Upper lobe of left lung (tissue), 6 donors: ENCODE measurements around the gene FAM89A. TPM values are rescaled to one million over a fixed set of nuclear protein-coding genes. Genes with fewer than 3 reads are reported as not detected.
"Not testable (repeated sequence)": the region's sequence is repeated elsewhere in the genome, so short reads cannot be mapped to it uniquely, and the experiment has no call there.

Source experiments
- ATAC-seq, 2 donors: fragments of 200-7000 bp; cut with Tn5 transposase; one replicate each; pipeline ENCODE4 v1.9.1; 2022; ENCODE audit warnings: mild to moderate bottlenecking in 2 of 2, moderate library complexity in 2 of 2; ENCODE audit not compliant: low FRiP score in 2 of 2
- DNase-seq, 2 donors: peaks; one replicate each; pipeline ENCODE4 v3.0.0-alpha.2; 2019 to 2020
- H3K27ac ChIP-seq, 4 donors: fragments of 200-600 bp; sonication (generic); one replicate each; pipeline ENCODE4 v1.5.1; 2016 to 2019
- H3K27me3 ChIP-seq, 4 donors: fragments of 200-600 bp; sonication (generic); one replicate each; pipeline ENCODE4 v1.5.1; 2017 to 2019
- H3K36me3 ChIP-seq, 4 donors: fragments of 200-600 bp; sonication (generic); one replicate each; pipeline ENCODE4 v1.5.1; 2016 to 2019
- H3K4me1 ChIP-seq, 4 donors: fragments of 200-600 bp; sonication (generic); one replicate each; pipeline ENCODE4 v1.5.1; 2018 to 2019
- H3K4me3 ChIP-seq, 4 donors: fragments of 200-600 bp; sonication (generic); one replicate each; pipeline ENCODE4 v1.5.1; 2017 to 2019; ENCODE audit warnings: mild to moderate bottlenecking in 2 of 4, moderate library complexity in 1 of 4
- H3K9me3 ChIP-seq, 4 donors: fragments of 200-600 bp; sonication (generic); one replicate each; pipeline ENCODE4 v1.5.1; 2018 to 2019
- EP300 ChIP-seq, 4 donors: sonication (generic); formaldehyde crosslinking; IDR thresholded peaks; one replicate each; pipeline ENCODE4 v1.5.1; 2017; ENCODE audit warnings: antibody characterized with exemption in 4 of 4, control low read depth in 2 of 4
- POLR2A ChIP-seq, 4 donors: fragments of 450-650 bp; IDR thresholded peaks; one replicate each; pipeline ENCODE4 v1.5.1; 2016 to 2017; ENCODE audit warnings: antibody characterized with exemption in 4 of 4, mild to moderate bottlenecking in 2 of 4
- POLR2AphosphoS5 ChIP-seq, 2 donors: sonication (generic); formaldehyde crosslinking; IDR thresholded peaks; one replicate each; pipeline ENCODE4 v1.5.1; 2017; ENCODE audit warnings: antibody characterized with exemption in 2 of 2
- WGBS, 2 donors: methylation state at CpG; one replicate each; pipeline ENCODE4 v1.1.5; 2017 to 2018; 5-methylcytosine and 5-hydroxymethylcytosine counted together
- total RNA-seq, 6 donors: library from RNA; depleted of rRNA in 4 of 6; stranded (reverse); fragments of >200 nt in 4 of 6; gene quantifications; one replicate each; pipeline versions ENCODE4 v1.1.0 to v1.2.1, GENCODE V29; 2016 to 2021
- TF ChIP-seq, protein P1 (sequence below), 6 experiments: fragments of 450-650 bp in 4 of 6; fragments of 200-600 bp in 2 of 6; sonication (generic) in 2 of 6; IDR thresholded peaks; one replicate each; pipeline ENCODE4 v1.5.1; 2016 to 2019; ENCODE audit warnings: antibody characterized with exemption in 6 of 6
- donor health status: DM: no; HTN: no; CAD: no; lungs with moderate emphysema.
- donor health status: DM: no; HTN: yes; CAD: no; lungs with severe emphysema.

FAM89A gene
- total RNA-seq, 6 donors from 2014 or later, result 17.8 to 64.5 (median 39.3) TPM

DNA sequence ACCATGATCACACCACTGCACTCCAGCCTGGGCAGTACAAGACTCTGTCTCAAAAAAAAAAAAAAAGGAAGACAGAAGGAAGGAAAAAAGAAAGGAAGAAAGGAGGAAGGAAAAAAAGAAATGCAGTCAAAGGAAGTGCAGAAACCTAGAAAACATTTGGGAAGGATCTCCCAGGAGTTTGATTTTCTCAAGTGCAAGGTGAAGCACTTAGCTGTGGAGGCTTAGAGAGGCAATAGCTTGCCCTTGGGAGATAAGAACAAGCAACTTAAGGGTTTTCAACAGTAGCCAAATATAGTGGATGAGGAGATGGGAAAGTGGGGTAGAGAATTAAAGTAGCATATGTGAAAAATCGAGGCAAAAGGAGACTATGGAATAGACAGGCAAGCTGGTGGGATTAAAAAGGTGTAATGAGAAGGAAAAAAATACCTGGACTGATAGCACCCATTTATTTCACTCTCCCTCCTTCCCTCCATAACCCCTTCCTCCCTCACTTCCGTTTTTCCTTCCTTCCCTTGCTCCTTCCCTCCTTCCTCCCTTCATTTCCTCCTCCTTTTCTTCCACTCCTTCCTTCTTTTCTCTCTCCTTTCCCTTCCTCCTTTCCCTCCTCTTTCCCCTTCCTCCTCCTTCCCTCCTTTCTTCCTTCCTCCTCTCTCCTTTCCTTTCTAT lies 6.8 kb upstream of the FAM89A start:
- 44 to 73% methylated on average over 2 of the region's 2 CpGs for WGBS, 2 donors
- Histone ChIP-seq H3K36me3 (no peaks in the 10 kb centered on the region), H3K27me3 (no peaks in the 10 kb centered on the region), H3K4me3 (no peak overlapping the region), H3K9me3 (peaks cover 0 to 11% (median 3%) of the 10 kb centered on the region in 4 donors), H3K4me1 (peaks cover 0 to 10% (median 3%) of the 10 kb centered on the region in 4 donors), H3K27ac (no peak overlapping the region)
- TF ChIP-seq POLR2AphosphoS5 (IDR thresholded peaks at IDR 0.05), result no peak
- TF ChIP-seq, protein P1, sequence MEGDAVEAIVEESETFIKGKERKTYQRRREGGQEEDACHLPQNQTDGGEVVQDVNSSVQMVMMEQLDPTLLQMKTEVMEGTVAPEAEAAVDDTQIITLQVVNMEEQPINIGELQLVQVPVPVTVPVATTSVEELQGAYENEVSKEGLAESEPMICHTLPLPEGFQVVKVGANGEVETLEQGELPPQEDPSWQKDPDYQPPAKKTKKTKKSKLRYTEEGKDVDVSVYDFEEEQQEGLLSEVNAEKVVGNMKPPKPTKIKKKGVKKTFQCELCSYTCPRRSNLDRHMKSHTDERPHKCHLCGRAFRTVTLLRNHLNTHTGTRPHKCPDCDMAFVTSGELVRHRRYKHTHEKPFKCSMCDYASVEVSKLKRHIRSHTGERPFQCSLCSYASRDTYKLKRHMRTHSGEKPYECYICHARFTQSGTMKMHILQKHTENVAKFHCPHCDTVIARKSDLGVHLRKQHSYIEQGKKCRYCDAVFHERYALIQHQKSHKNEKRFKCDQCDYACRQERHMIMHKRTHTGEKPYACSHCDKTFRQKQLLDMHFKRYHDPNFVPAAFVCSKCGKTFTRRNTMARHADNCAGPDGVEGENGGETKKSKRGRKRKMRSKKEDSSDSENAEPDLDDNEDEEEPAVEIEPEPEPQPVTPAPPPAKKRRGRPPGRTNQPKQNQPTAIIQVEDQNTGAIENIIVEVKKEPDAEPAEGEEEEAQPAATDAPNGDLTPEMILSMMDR (IDR thresholded peaks at IDR 0.05), result no peak
- ATAC-seq, result no peak
- no peak for DNase-seq

DNA sequence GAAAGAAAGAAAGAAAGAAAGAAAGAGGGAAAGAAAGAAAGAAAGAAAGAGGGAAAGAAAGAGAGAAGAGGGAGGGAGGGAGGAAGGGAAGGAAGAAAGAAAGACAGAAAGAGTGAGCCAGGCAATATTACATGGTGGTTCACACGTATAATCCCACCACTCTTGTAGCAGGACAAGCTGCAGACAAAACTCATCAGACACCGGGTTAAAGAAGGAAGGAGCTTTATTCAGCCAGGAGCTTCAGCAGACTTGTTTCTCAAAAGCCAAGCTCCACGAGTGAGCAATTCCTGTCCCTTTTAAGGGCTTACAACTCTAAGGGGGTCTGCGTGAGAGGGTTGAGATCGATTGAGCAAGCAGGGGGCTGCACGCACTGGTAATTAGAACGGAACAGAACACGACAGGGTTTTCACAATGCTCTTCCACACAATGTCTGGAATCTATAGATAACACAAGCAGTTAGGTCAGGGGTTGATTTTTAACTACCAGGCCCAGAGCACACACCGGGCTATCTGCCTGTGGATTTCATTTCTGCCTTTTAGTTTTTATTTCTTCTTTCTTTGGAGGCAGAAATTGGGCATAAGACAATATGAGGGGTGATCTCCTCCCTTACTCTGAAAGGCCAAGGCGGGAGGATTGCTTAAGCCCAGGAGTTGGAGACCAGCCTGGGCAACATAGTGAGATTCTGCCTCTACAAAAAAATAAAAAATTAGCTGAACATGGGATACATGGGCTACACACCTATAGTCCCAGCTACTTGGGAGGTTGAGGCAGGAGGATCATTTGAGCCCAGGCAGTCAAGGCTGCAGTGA lies 6.1 kb upstream of the FAM89A start:
- not testable (repeated sequence) for H3K27ac ChIP-seq, H3K4me3 ChIP-seq, ATAC-seq, H3K27me3 ChIP-seq, DNase-seq, H3K36me3 ChIP-seq
- Histone ChIP-seq H3K4me1 (peaks cover 0 to 12% (median 4%) of the 10 kb centered on the region in 4 donors), H3K9me3 (peaks cover 0 to 11% (median 3%) of the 10 kb centered on the region in 4 donors)
- 73 to 83% methylated on average over 10 of the region's 10 CpGs for WGBS, 2 donors

- Histone ChIP-seq H3K36me3 (no peaks in the 10 kb centered on the region), H3K27ac (no peak overlapping the region), H3K27me3 (no peaks in the 10 kb centered on the region), H3K4me3 (no peak overlapping the region), H3K9me3 (peaks cover 0 to 11% (median 3%) of the 10 kb centered on the region in 4 donors), H3K4me1 (peaks cover 5 to 20% (median 12%) of the 10 kb centered on the region in 4 donors)
- TF ChIP-seq EP300 (IDR thresholded peaks at IDR 0.05) (no peak), POLR2A (IDR thresholded peaks at IDR 0.05) (no peak), POLR2AphosphoS5 (IDR thresholded peaks at IDR 0.05) (no peak)
- TF ChIP-seq, protein P1 (IDR thresholded peaks at IDR 0.05), result no peak
- DNase-seq (no peak), ATAC-seq (no peak)
These were observed 5.2 kb upstream of the FAM89A start for GRCh38 chr1:231045286-231045685.

DNA sequence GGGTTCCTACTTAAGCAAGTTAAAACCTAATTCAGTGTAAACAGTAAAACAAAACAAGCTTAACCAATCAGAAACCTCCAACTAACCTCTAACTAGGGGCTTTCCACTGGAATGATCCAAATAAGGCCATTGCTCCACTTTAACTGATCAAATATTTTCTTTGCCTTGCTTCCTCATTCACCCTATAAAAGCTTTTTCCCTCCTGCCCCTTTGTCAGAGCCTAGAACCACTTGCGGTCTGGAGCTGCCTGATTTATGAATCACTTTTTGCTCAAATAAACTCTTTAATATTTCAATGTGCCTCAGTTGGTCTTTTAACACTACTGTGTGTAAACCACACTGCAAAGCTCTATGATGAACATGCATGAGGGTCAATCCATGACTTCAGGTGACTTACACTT lies 4.5 kb upstream of the FAM89A start:
- no peaks in the 10 kb centered on the region for H3K36me3 ChIP-seq
- peaks cover 5 to 20% (median 14%) of the 10 kb centered on the region in 4 donors for H3K4me1 ChIP-seq
- peaks cover 0 to 11% (median 3%) of the 10 kb centered on the region in 4 donors for H3K9me3 ChIP-seq
- no peak for ATAC-seq
- WGBS, 2 donors, result 92 to 94% methylated on average over 1 of the region's 1 CpG
- H3K4me3 ChIP-seq, result no peak overlapping the region
- no peak for TF ChIP-seq POLR2A (IDR thresholded peaks at IDR 0.05)
- TF ChIP-seq, protein P1 (IDR thresholded peaks at IDR 0.05), result no peak
- TF ChIP-seq EP300 (IDR thresholded peaks at IDR 0.05), result no peak
- no peak for TF ChIP-seq POLR2AphosphoS5 (IDR thresholded peaks at IDR 0.05)
- H3K27me3 ChIP-seq, result peaks cover 0 to 4% (median 0%) of the 10 kb centered on the region in 4 donors
- no peak overlapping the region for H3K27ac ChIP-seq
- no peak for DNase-seq

GRCh38 chr1:231041719-231042261 lies 1.7 kb upstream of the FAM89A start:
- WGBS, 2 donors, result 76 to 78% methylated on average over 9 of the region's 9 CpGs
- DNase-seq (no peak), ATAC-seq (no peak)
- peak overlapping the region in 1 of 4 donors; percentile 76 for H3K27ac ChIP-seq
- TF ChIP-seq POLR2AphosphoS5 (IDR thresholded peaks at IDR 0.05) (no peak), POLR2A (IDR thresholded peaks at IDR 0.05) (no peak), EP300 (IDR thresholded peaks at IDR 0.05) (no peak)
- TF ChIP-seq, protein P1 (IDR thresholded peaks at IDR 0.05), result no peak
- no peaks in the 10 kb centered on the region for H3K36me3 ChIP-seq
- peaks cover 10 to 35% (median 13%) of the 10 kb centered on the region in 4 donors for H3K4me1 ChIP-seq
- no peak overlapping the region for H3K4me3 ChIP-seq
- peaks cover 0 to 9% (median 0%) of the 10 kb centered on the region in 4 donors for H3K27me3 ChIP-seq
- H3K9me3 ChIP-seq, result peaks cover 0 to 11% (median 3%) of the 10 kb centered on the region in 4 donors
